Endometrium (tissue), 2 donors: ENCODE measurements around the gene IGFBPL1.
"Not testable (repeated sequence)": the region's sequence is repeated elsewhere in the genome, so short reads cannot be mapped to it uniquely, and the experiment has no call there.

ENCODE experiments used
- FAIRE-seq: peaks from 2 replicates; lab custom pipeline; 2012; peaks lifted over from hg19 to GRCh38; lab: Jason Lieb, UNC
- donor health status: control.
- donor health status: control.

Gene IGFBPL1

GRCh38 chr9:38431116-38431515, 6.9 kb upstream of the IGFBPL1 start:
- FAIRE-seq = no peak

GRCh38 chr9:38428062-38428461, 3.8 kb upstream of the IGFBPL1 start:
- FAIRE-seq = no peak

GRCh38 chr9:38424918-38425317, 664 bp upstream of the IGFBPL1 start:
- no peak for FAIRE-seq

DNA sequence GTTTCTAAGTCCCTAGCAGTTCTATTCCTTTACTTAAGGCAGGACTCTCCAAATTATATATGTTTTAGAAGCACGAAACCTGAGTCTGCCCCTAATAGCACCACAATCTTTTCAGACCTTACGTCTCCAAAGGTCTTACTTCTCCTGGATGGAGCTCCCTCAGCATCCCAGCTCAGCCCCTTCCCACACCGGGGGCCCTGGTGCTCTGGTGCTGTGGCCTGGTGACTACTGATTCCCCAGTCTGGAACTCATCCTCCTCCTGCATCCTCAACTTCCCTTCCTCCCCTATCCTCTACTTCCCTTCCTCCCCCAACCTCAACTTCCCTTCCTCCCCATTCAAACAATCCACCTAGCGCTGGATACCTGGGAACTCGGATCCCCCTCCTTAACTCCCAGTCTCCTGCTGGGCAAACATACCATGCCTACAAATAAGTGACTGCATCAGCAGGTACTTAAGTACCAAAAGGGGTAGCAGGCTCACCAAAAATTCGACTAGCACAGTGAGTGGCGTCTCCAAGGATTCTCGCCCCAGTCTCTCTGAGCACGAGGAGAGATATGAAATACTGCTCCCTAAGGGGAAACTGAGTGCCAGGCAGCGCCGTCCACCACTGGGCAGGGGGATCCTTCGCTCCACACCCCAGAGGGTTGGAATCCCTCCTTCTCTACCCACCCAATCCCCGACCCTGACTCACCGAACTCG, 831 bp downstream of the IGFBPL1 start:
- FAIRE-seq = no peak

- no peak for FAIRE-seq
These were observed 1.5 kb downstream of the IGFBPL1 start for GRCh38 chr9:38422555-38423260.

GRCh38 chr9:38421498-38422211, 2.6 kb downstream of the IGFBPL1 start:
- no peak for FAIRE-seq

- no peak for FAIRE-seq
These were observed 5.1 kb downstream of the IGFBPL1 start for GRCh38 chr9:38419181-38419580.

DNA sequence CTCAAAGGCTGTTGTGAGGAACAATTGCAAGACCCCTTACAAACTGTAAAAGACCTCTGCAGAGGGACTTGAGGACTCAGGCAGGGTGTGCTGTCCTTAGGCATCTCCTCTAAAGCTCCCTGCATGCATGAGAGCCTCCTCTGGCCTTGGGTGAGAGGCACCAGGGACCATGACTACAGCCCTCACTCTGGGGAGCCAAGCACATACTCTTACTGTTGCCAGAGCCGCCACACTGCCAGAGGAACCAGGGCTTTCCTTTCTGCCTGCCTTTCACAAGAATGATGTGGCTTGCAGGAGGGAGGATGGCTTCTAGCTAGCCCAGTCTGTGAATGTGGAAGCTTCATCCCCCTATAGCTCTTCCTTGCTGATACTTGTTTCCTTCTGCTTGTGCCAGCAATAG, 5.9 kb downstream of the IGFBPL1 start:
- no peak for FAIRE-seq

DNA sequence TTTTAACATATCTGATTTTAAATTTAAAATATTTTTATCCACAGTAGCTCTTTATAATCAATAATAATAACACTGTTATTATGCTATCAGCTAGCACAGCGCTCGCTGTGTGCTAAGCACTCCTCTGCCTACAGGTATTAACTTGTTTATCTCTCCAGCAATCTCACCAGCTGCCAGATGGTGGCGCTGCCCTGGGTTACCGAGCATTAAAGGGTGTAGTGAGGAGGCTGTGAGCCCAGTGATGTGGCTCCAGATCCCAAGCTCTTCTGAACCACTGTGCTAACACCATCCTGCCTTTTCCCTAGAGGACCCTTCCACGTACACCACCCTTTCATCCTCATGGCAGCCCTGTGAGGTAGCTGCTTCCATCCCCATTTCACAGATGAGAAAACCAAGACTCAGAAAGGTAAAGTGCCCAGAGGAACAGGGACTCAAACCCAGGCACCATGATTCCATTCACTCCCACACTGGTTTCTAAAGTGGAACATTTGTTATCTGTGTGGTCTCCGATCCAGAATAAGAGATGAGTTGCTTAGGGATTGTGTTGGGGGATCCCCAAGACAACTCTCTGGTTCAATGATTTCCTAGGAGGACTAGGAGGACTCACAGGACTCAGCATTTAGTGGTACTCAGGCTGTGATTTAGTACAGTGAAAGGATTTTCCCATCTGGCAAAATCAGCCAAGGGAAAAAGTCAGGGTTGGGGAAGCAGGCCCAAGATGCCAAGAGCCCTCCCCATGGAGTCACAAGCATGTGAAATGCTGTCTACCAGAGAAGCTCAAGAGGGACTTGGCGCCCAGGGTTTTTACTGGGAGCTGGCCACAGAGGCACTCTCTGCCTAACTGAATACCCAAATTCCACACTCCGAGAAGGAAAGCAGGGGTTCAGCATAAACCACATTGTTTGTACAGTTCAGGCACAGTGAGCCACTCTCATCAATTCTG, 7.0 kb downstream of the IGFBPL1 start:
- no peak for FAIRE-seq

DNA sequence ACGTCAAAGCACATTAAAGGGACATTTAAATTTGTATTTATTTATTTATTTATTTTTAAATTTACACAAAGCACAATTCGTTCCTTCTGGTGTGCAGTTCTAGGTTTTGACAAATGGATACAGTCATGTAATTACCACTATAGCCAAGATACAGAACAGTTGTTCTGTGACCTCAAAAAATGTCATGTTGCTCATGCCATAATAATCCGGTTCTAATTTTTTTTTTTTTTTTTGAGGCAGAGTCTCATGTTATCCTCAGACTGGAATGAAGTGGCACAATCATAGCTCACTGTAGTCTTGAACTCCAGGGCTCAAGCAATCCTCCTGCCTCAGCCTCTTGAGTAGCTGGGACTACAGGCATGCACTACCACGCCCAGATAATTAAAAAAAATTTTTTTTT, 7.8 kb downstream of the IGFBPL1 start:
- FAIRE-seq = no peak

- no peak for FAIRE-seq
These were observed 8.4 kb downstream of the IGFBPL1 start for GRCh38 chr9:38415856-38416255.

DNA sequence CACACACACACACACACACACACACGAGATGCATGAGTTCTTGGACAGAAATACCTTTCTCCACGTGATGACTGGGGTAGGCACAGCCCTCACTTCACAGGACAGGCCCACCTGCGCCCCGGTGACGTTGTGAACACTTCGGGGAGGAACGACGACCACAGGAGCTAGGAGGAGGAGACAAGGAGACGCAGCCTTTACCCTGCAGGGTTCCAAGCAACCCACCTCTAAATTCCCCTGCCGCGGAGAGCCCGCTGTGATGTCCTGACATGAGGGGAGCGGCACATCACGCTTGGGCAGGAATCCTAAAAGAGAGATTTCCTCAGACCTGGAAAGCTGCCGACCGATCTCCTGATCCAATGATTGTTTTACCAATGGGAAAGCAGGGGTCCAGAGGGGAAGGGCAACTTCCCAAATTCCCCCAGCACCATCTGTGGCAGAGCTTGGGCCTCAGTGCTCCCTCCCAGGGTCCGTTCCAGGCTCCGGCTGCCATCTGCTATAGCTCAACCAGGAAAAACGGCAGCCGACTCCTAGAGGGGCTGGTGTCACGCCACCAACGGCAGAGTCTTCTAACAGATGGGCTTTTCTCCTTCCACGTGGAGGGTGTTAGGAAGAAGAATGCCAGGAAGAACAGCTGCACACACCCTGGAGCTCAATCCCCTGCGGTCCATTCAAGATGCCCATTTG, 10.1 kb downstream of the IGFBPL1 start:
- FAIRE-seq = no peak

DNA sequence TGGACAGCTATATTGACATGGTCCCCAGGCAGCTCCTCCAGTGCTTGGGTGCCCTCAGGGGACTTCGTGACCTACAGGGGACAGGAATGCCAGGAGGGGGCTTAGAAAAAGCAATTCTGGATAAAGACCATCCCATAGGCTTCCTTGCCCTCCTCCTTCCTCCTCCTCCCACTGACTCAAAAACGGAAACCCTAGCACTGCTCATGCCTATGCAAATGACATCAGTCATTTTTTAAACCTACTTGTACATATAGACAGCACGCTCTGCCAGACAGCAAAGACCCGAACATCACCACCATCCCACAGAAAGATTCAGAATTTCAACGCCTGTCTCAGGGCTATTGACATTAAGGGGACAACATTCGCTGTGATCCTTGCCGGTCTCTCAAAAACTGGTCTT, 11.0 kb downstream of the IGFBPL1 start:
- FAIRE-seq = no peak

DNA sequence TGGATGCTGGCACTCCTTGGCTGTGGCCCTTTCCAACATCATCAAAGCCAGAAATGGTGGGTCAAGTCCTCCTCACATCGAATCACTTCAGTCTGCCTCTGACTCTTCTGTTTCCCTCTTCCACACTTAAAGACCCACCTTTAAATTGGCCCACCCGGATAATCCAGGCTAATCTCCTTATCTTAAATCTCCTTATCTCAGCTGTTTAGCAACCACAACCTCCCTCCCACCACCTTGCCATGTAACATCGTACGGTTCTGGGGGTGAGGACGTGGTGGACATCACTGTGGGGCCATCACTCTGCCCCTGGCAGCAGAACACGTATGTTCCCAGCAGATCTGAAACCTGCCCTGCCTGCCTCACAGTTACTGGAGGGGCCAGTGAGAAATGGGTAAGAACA, 11.5 kb downstream of the IGFBPL1 start:
- no peak for FAIRE-seq

DNA sequence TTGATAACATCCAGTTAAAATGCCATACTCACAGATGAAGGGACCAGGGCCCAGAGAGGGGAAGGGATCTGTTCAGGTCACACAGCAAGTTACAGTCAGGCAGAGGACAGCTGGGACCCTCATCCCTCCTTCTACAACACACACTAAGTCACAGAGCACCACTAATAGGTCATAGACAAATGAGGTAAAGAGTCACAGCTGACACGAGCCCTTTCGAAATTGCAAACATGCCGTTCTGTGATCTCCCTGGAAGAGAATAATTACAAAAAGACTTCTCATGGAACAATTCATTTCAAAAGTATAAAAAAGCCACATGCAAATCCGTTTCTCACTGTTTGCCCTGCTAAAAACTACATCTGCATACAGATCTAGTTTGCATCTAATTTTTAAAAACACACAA, 15.5 kb downstream of the IGFBPL1 start:
- FAIRE-seq = no peak

GRCh38 chr9:38406476-38407186, 17.6 kb downstream of the IGFBPL1 start:
- FAIRE-seq = no peak

GRCh38 chr9:38405785-38406184, 18.5 kb downstream of the IGFBPL1 start:
- no peak for FAIRE-seq

DNA sequence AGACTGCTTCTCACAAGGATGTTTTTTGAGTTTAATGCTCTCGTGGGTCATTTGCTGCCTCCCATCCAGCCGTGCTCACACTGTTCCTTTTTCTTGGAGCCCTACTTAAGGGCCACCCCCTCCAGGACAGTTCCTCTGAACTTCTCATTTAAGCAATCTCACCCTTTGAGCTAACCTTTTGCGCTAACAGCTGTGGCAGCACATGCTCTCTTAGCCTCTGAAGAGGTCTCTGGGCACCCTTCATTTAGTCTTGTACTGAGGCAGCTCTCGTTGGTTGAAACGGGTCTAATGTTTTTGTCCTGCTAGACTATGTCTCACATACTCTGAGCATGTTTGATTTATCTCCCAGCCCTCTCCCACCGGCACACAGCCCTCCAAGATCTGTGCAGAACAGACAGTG, 19.9 kb downstream of the IGFBPL1 start:
- no peak for FAIRE-seq

DNA sequence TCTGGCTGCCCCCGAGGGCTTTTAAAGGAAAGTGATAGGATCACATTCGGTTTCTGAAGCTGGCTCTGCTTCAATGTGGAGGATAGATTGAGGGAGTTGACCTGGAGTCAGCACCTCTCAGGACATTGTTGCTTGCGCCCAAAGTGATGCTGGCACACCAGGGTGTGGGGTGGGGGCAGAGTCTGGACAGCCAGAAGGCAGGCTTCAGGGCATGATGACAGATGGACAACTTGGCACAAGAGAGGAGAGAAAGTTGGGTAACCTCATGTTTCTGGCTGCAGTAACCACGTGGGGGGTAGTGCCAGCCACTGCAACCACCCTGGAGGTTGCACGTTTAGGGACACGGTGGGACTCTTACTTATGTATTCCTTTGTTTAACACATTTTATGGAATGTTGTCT, 22.3 kb downstream of the IGFBPL1 start:
- no peak for FAIRE-seq

- not testable (repeated sequence) for FAIRE-seq
These were observed 25.1 kb downstream of the IGFBPL1 start for GRCh38 chr9:38399191-38399590.

DNA sequence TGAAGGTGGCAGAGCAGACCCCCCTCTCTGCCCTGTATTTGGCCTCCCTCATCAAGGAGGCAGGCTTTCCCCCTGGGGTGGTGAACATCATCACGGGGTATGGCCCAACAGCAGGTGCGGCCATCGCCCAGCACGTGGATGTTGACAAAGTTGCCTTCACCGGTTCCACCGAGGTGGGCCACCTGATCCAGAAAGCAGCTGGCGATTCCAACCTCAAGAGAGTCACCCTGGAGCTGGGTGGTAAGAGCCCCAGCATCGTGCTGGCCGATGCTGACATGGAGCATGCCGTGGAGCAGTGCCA, 27.9 kb downstream of the IGFBPL1 start:
- FAIRE-seq = no peak
